Duodenal mucosa (tissue), 2 donors: Measurements from ENCODE around the gene CHAC1.
"Not testable (repeated sequence)": the region's sequence is repeated elsewhere in the genome, so short reads cannot be mapped to it uniquely, and the experiment has no call there.

Experiments used
- H3K27ac ChIP-seq: one replicate; pipeline ENCODE4 v1.7.0; 2013; ENCODE audit warnings: low read depth, low read length
- H3K27me3 ChIP-seq, 2 donors: one replicate each; pipeline ENCODE4 v1.7.0; 2013; ENCODE audit warnings: low read length in 2 of 2, control low read depth in 1 of 2; ENCODE audit not compliant: insufficient read depth in 2 of 2, control insufficient read depth in 1 of 2
- H3K36me3 ChIP-seq, 2 donors: one replicate each; pipeline ENCODE4 v1.7.0; 2013; ENCODE audit warnings: low read length in 2 of 2, control low read depth in 1 of 2; ENCODE audit not compliant: insufficient read depth in 2 of 2, control insufficient read depth in 1 of 2
- H3K4me1 ChIP-seq, 2 donors: one replicate each; pipeline ENCODE4 v1.7.0; 2013; ENCODE audit warnings: low read length in 2 of 2, control low read depth in 1 of 2; ENCODE audit not compliant: insufficient read depth in 2 of 2, control insufficient read depth in 1 of 2
- H3K4me3 ChIP-seq, 2 donors: one replicate each; pipeline ENCODE4 v1.7.0; 2013; ENCODE audit warnings: low read length in 2 of 2, low read depth in 1 of 2
- H3K9ac ChIP-seq, 2 donors: one replicate each; pipeline ENCODE4 v1.7.0; 2013; ENCODE audit warnings: low read length in 2 of 2, low read depth in 1 of 2
- H3K9me3 ChIP-seq, 2 donors: one replicate each; pipeline ENCODE4 v1.7.0; 2013; ENCODE audit warnings: low read length in 2 of 2, control low read depth in 1 of 2; ENCODE audit not compliant: control insufficient read depth in 1 of 2

Gene CHAC1

DNA sequence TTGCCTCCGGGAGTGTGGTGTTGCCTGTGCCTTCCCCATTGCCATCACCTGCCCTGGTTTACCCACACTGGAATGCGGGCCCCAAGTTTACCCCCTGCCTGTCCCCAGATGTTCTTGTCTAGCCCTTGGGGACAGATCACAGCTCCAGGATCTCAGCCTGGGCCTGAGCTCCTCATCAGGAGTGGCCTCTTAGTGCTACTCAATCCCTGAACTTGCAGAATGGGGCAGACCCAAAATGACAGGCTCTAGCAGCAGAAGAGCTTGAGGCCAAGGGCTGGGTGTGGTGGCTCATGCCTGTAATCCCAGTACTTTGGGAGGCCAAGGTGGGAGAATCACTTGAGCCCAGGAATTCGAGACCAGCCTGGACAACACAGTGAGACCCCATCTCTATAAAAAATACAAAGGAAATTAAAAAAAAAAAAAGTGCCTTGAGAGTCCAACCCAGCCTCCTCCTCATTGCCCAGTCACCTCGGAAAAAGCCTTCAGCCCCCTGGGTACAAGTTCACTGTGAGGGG lies 3.8 kb downstream of the CHAC1 start:
- H3K27me3 ChIP-seq: no peaks in the 10 kb centered on the region
- H3K36me3 ChIP-seq: no peaks in the 10 kb centered on the region
- H3K4me3 ChIP-seq: no peak overlapping the region
- H3K9me3 ChIP-seq: no peaks in the 10 kb centered on the region
- no peak overlapping the region for H3K9ac ChIP-seq
- no peak overlapping the region for H3K27ac ChIP-seq
- H3K4me1 ChIP-seq: peaks cover 24 to 29% of the 10 kb centered on the region in 2 donors

DNA sequence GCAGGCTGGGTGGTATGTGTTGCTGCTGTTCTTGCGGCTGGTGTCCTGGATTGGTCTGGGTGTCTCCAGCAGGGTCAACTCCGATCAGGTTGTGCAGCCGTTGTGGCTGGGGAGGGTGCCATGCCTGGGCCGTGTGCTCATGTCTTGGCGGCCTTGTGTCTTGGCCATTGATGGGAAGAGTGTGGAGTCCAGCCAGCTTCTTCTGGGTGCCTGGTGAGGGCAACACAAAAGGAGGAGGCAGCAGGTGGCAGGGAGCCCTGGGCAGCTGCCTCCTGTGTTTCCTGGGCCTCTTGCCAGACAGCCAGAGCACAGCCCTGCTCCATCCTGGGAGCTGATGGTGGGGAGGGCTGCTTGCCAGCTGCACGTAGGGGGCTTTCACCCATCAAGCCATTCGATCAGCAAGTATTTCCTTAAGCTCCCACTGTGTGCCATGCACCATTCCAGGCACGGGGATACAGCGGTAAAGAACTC lies 4.3 kb downstream of the CHAC1 start:
- H3K36me3 ChIP-seq: no peaks in the 10 kb centered on the region
- H3K9me3 ChIP-seq: no peaks in the 10 kb centered on the region
- H3K9ac ChIP-seq: no peak overlapping the region
- H3K4me1 ChIP-seq: peaks cover 18 to 24% of the 10 kb centered on the region in 2 donors
- H3K27ac ChIP-seq: no peak overlapping the region
- H3K27me3 ChIP-seq: no peaks in the 10 kb centered on the region
- no peak overlapping the region for H3K4me3 ChIP-seq

DNA sequence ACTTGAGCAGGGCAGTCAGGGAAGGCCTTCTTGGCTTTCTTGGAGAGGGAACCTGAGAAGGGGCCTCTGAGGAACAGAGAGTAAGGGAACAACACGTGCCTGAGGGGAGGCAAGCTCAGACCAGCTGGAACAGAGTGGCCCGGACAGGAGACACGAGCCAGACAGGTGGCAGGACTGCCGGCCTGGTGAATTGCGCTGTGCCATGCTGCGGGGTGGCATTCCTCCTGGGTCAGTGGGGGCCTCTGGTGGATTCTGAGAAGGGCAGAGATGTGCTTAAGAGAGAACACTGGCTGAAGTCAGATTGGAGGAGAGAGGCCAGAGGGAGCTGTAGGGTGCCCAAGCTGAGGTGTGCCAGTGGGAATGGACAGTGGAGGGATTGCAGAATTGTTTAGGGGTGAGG lies 4.9 kb downstream of the CHAC1 start:
- Histone ChIP-seq H3K27me3 (no peaks in the 10 kb centered on the region), H3K9ac (no peak overlapping the region), H3K36me3 (no peaks in the 10 kb centered on the region), H3K4me1 (peaks cover 16 to 22% of the 10 kb centered on the region in 2 donors), H3K27ac (no peak overlapping the region), H3K9me3 (no peaks in the 10 kb centered on the region), H3K4me3 (no peak overlapping the region)

DNA sequence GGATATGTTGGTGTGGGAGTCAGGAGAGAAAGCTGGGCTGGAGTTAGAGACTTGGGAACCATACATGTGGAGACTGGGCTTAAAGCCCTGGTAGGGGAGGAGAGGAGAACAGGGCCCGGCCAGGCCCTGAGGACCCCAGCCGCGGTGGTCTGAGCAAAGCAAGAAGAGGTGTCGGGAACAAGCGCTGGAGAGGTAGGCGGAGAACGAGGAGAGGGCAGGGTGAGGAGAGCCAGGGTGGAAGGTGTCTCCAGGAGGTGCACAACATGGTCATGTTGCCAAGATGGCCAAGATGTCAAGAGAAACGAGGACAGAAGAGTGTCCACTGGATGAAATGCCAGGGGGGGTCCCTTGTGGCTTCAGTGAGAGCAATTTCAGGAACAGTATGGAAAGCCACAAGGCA lies 5.5 kb downstream of the CHAC1 start:
- Histone ChIP-seq H3K9ac (no peak overlapping the region), H3K9me3 (no peaks in the 10 kb centered on the region), H3K27me3 (no peaks in the 10 kb centered on the region), H3K4me3 (no peak overlapping the region), H3K27ac (no peak overlapping the region), H3K4me1 (peaks cover 14 to 19% of the 10 kb centered on the region in 2 donors), H3K36me3 (no peaks in the 10 kb centered on the region)

DNA sequence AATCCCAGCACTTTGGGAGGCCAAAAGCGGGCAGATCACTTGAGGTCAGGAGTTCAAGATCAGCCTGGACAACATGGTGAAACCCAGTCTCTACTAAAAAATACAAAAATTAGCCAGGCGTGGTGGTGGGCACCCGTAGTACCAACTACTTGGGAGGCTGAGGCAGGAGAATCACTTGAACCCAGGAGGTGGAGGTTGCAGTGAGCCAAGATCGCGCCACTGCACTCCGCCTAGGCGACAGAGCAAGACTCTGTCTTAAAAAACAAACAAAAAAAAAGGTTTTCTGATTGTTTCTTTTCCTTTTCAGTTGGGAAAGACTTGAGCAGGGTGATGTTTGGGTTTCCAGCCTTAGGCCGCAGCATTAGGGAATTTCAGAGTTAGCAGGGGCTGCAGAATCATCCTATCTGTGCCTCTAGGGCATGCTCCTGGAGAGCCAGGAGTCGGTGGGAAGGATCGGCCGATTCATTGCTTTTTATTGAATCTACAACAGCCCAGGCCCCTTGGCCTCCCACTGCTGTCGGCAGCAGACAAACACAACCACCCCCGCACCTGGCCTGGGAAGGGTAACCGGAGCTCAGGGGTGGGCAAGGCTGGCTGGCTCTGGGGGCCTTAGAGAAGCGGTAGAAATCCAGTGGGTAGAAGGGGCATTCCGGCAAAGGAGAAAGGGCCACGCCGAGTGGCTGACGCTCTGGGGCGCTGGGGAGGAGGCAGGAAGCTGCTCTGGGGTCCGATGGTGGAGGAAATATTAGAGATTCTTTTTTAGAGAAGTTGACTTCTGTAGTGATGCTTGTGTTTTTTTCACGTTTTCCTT lies 6.3 kb downstream of the CHAC1 start:
- H3K4me1 ChIP-seq: peaks cover 9 to 15% of the 10 kb centered on the region in 2 donors
- no peak overlapping the region for H3K27ac ChIP-seq
- no peak overlapping the region for H3K4me3 ChIP-seq
- H3K9me3 ChIP-seq: no peaks in the 10 kb centered on the region
- H3K9ac ChIP-seq: no peak overlapping the region
- H3K36me3 ChIP-seq: no peaks in the 10 kb centered on the region
- no peaks in the 10 kb centered on the region for H3K27me3 ChIP-seq

DNA sequence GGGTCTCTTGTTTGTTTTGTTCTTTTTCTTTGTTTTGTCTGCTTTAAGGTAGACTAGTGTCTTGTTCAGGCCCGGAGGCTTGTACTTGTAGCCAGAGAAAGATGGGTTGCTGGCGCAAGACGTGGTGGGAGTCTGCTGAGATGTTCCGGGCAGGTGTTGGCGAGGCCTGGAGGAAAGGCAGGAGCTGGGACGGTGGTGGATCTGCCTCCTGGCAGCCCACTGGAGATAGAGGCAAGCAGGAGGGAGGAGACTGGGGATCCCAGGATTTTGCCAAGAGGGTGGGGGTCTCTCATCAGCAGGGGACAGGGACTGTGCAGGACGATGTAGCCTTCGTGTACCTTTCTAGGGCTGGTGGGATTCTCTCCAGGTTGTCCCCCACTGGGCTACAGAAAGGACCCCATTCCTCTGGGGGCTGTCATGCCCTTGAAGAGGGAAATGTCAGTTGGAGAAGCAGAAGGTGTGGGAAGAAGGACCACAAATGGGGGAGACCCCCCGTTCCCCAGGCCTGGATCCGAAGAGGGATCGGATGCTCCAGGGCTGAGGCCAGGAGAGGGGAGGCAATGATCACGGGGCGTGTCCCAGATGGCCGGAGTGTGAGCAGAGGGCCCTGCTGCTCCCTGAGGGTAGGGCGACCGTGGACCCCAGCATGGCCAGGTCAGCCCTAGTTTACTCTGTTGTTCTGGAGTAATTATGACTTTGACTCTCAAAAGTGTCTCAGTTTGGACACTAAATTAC lies 7.0 kb downstream of the CHAC1 start:
- H3K27ac ChIP-seq: no peak overlapping the region
- no peaks in the 10 kb centered on the region for H3K9me3 ChIP-seq
- H3K36me3 ChIP-seq: no peaks in the 10 kb centered on the region
- peaks cover 9 to 15% of the 10 kb centered on the region in 2 donors for H3K4me1 ChIP-seq
- no peak overlapping the region for H3K4me3 ChIP-seq
- peak overlapping the region; percentile 7 to 29 for H3K9ac ChIP-seq
- H3K27me3 ChIP-seq: no peaks in the 10 kb centered on the region

DNA sequence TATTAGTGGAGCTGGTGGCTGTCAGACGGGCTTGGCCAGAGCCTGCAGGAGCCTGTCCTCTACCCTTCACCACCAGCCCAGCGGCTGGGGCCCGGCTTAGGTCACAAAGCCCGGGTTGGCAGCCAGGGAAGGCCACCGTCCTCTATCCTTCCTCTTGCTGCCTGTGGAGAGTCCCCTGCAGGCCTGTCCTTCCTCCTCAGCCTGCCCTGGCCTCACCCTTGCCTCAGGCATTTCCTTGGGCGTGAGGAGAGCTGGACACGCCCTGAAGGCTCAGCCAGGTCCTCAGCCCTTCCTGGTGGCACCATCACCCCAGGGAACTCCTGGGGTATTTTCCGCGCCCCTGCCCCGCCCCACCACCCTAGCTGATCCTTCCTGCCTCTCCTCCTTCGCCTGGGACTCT lies 7.7 kb downstream of the CHAC1 start:
- Histone ChIP-seq H3K36me3 (no peaks in the 10 kb centered on the region), H3K9me3 (no peaks in the 10 kb centered on the region), H3K27me3 (no peaks in the 10 kb centered on the region), H3K9ac (peak overlapping the region; percentile 7 to 29), H3K4me1 (peaks cover 9 to 15% of the 10 kb centered on the region in 2 donors), H3K27ac (no peak overlapping the region), H3K4me3 (no peak overlapping the region)

DNA sequence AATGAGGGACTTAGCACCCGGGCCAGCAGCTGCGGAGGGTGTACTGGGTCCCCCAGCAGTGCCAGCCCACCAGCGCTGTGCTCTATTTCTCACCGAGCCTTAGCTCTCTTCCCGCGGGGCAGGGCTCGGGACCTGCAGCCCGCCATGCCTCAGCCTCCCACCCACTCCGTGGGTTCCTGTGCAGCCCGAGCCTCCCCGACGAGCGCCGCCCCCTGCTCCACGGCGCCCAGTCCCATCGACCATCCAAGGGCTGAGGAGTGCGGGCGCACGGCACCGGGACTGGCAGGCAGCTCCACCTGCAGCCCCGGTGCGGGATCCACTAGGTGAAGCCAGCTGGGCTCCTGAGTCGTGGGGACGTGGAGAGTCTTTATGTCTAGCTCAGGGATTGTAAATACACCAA lies 8.5 kb downstream of the CHAC1 start:
- H3K27ac ChIP-seq, H3K9me3 ChIP-seq, H3K9ac ChIP-seq, H3K4me3 ChIP-seq, H3K36me3 ChIP-seq, H3K27me3 ChIP-seq: not testable (repeated sequence)
- peaks cover 9 to 15% of the 10 kb centered on the region in 2 donors for H3K4me1 ChIP-seq

DNA sequence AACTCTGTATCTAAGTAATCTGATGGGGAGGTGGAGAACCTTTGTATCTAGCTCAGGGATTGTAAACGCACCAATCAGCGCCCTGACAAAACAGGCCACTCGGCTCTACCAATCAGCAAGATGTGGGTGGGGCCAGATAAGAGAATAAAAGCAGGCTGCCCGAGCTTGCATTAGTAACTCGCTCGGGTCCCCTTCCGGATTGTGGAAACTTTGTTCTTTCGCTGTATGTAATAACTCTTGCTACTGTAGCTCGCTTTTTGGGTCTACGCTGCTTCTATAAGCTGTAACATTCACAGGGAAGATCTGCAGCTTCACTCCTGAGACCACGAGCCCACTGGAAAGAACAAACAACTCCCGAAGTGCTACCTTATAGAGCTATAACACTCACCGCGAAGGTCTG lies 9.0 kb downstream of the CHAC1 start:
- H3K36me3 ChIP-seq, H3K4me3 ChIP-seq, H3K9ac ChIP-seq, H3K27me3 ChIP-seq, H3K9me3 ChIP-seq, H3K27ac ChIP-seq: not testable (repeated sequence)
- H3K4me1 ChIP-seq: peaks cover 9 to 15% of the 10 kb centered on the region in 2 donors

DNA sequence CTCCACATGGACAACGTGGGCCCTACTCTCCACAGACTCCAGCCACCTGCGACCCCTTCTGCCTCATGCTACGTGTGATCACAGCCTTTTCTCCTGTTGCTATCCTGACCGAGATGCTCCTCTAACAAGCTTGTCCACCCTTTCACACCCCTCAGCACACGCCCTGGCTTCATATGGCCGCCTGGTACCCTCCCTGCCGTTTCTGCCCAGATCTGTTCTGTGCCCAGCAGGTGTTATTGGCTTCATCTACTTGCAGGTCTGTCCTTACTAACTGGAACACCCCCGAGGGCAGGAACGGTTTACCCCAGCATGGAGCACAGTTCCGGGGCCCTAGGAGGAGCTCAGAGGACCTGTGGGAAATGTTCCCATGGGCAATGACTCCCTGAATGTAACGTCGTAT lies 9.9 kb downstream of the CHAC1 start:
- no peak overlapping the region for H3K4me3 ChIP-seq
- H3K27me3 ChIP-seq: no peaks in the 10 kb centered on the region
- peaks cover 8 to 9% of the 10 kb centered on the region in 2 donors for H3K4me1 ChIP-seq
- no peak overlapping the region for H3K9ac ChIP-seq
- H3K36me3 ChIP-seq: no peaks in the 10 kb centered on the region
- H3K9me3 ChIP-seq: no peaks in the 10 kb centered on the region
- H3K27ac ChIP-seq: no peak overlapping the region
